SW480 (cell line): ENCODE data around the gene LCN10.

ENCODE experiments used
- DNase-seq: peaks from one replicate; pipeline ENCODE4 v3.0.0-alpha.2; 2016; ENCODE audit warnings: low spot score

LCN10 gene

GRCh38 chr9:136700304-136700703 is 42.4 kb downstream of the LCN10 start:
- DNase-seq = no peak

- DNase-seq = no peak
Measured at GRCh38 chr9:136698635-136699246, 44.0 kb downstream of the LCN10 start.

DNA sequence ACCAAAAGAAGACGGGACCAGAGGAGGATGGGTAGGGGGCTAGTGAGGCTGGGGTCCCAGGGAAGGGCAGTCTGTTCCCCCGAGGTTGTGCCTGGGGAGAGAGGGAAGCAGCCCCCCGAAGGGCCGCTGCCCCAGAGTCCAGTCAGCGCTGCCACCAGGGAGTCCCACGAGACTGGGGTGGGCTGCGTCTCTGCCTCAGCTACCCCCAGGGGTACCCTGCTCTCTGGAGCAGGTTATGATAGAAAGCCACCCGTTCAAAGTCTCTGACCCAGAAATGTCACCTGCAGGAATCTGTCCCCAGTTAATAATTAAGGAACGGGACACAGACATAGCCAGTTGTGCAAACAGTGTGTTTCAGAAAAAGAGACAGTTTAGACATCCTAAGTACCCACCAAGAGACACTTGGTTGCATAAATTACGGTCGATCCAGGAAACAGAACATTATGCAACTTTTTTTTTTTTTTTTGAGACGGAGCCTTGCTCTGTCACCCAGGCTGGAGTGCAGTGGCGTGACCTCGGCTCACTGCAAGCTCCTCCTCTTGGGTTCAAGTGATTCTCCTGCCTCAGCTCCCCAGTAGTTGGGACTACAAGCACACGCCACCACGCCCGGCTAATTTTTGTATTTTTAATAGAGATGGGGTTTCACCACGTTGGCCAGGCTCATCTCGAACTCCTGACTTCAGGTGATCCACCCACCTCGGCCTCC is 44.8 kb downstream of the LCN10 start:
- no peak for DNase-seq

GRCh38 chr9:136697146-136697820 is 45.5 kb downstream of the LCN10 start:
- peak; percentile 65 for DNase-seq

- no peak for DNase-seq
Measured at GRCh38 chr9:136696502-136696901, 46.2 kb downstream of the LCN10 start.

DNA sequence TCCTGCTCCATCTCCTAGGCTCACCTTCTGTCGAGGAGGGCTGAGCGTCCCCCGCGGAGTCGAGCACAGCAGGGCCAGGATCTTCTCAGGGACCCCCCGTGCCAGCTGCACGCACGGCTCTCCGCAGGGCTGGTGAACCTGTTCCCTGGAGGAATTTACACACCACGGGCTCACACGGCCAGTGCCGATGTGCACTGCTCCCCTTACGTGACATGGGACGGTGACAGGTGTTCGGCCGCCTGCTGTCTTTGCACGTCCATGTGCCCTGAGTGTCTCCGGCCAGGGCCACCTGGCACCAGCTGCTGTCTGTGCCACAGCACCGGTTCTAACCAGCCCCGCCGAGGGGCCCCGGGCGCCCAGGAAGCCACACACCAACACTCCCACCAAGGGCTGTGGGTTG is 46.8 kb downstream of the LCN10 start:
- DNase-seq = no peak

GRCh38 chr9:136695435-136695895 is 47.3 kb downstream of the LCN10 start:
- DNase-seq = no peak

DNA sequence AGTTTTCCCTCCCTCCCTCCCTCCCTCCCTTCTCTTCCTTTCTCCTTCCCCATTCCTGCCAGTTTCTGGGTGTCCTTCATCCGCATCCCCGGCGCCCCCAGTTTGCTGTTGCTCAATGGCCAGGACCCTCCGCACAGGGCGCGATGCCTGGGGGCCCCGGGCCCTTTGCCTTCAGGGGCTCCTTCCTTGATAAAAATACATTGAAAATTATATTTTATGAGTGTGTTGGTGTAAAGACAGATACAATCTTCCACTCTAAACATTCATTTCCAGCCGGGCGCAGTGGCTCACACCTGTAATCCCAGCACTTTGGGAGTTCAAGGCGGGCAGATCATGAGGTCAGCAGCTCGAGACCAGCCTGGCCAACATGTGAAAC is 47.9 kb downstream of the LCN10 start:
- DNase-seq = no peak

- DNase-seq = peak; percentile 71
Measured at GRCh38 chr9:136694163-136694871, 48.4 kb downstream of the LCN10 start.

- DNase-seq = peak; percentile 94
Measured at GRCh38 chr9:136693490-136694162, 49.1 kb downstream of the LCN10 start.

- DNase-seq = no peak
Measured at GRCh38 chr9:136693135-136693489, 49.6 kb downstream of the LCN10 start.

GRCh38 chr9:136692185-136693134 is 50.3 kb downstream of the LCN10 start:
- no peak for DNase-seq

DNA sequence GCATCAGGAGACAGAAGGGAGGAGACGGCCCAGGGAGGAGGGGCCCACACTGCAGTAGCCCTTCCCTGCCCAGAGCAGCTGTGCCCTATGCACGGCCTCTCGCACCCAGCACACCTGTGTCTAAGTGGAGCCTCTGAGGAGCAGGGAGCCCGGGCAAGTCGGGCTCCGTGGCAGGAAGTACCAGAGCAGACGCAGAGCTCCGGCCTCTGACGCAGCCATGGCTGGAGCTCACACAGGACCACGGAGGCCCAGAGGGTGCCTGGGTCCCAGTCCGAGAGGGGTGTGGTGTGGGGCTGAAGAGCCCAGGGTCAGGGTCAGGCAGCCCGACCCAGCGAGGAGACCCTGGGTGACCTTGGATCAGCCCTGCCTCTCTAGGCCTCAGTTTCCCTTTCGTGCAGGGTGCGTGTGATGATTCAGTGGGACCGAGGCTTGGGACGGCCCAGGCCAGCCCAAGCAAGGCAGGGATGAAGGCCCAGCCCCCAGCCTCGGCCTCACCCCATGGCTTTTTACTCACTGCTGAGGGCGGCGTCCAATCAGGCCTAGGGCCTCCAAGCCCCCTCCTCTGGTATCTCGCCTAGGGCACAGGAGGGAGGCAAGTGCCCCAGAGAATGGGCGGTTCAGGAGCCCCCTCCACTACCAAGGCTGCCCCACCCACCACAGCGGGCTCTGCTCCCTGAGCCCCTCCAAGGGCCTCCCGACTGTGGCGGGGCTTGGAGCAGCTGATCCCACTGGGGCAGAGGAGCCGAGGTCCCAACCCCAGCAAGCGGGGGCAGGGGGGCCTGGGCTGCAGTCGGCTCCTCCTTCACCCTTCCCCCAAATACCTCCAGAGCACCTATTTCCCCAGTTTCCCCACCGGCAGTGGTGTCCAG is 51.2 kb downstream of the LCN10 start:
- no peak for DNase-seq

DNA sequence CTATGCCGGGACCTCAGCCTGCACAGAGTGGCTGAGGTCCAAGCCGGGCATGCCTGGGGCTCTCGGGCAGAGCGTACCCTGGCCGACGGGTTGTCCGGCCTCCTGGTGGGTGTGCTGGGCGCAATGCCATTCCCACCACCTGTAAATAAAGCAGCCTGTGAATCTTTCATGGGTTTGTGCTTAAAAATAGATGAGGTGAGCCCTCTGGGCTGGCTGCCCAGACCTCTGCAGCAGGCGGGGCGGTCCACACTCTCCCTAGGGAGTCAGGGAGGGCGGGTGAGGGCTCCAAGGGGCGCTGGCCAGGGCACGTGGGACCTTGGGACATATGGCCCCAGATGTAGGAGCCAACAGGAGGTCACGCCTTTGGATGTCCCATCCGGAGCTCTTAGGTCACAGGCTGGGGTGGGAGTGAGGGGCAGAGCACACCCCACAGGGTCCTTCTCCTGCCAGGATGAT is 51.9 kb downstream of the LCN10 start:
- DNase-seq = no peak

DNA sequence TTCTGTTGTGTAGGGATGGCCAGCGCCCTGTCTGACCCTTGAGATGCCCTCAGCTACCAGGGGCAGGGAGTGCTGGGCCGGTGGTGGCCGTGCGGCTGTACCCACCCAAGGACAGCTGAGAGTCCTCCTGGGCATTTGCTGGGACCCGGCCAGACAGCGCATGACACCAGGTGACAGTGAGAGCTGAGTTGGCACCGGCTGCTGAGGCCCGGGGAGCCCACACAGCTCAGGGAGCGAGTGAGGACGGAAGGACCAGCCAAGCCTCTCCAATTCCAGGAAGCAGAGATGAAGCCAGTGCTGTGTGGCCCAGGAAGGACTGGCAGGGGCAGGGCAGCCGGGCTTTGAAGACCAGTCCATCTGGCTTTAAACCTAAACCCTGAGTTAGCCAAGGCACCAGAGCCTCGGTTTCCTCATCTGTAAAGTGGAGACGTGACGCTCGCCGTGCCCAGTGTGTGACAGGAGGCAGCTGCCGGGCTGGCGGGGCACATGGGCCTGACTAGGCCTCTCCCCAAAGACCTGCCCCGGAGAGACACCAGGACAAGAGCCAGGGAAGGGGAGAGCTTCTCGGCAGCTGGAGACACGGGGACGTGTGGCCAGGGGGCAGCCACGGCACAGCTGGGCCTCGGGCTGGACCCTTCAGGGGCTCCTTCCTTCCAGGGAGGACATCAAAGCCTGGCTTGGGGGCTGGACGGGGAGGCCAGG is 52.5 kb downstream of the LCN10 start:
- DNase-seq = no peak

- no peak for DNase-seq
Measured at GRCh38 chr9:136689108-136689460, 53.7 kb downstream of the LCN10 start.

DNA sequence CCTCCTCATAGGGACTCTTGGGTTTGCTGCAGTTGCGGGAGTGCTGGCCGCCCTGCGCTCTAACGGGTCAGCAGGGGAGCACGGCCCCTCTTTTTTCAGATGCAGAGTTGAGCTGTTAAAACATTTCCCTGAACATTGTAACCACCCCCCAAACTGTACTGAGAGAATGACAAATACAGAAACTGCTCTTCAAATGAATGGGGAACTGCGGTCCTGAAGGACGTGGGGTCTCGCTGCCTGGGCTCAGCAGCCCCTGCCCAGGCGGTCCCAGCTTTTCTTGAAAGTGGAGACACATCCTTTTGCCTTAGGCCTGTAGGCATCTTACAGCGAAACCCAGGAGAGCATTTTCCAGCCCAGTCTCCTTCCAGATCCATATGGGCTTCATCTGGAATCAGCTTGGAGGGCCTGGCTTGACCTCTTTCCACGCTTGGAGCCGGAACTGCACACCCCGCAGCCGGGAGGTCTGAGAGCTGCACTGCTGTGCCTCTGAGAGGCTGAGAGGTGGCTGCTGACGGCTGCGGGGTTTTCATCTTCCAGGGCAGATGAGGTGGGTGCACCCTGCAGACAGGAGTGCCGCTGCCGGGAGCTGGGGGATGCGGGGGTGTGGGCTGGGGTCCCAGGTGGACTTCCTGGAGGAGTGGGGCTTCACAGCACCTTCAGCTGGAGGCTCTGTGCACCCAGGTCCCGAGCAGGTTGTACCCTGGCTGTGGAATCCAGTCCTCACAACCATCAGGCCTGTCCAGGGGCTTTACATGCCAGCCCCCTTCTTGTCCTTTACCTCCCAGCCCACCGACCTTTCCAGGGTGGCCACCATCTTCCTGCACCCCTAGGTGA is 54.2 kb downstream of the LCN10 start:
- no peak for DNase-seq
